ENCODE results near the gene TSPAN7. TPM values are rescaled to one million over a fixed set of nuclear protein-coding genes. Genes with fewer than 3 reads are reported as not detected.

The TSPAN7 gene
- total and polyA plus RNA-seq, 2 of the 4 experiments (the other 2 are of a cell fraction), result not detected

- Histone ChIP-seq H2AK9ac (replicated peaks; ENCODE audit: low read depth, low read length, poor library complexity) (no peak overlapping the region), H3K23ac (ENCODE audit: low read depth, low read length) (no peak overlapping the region), H3K9me1 (ENCODE audit: insufficient read depth, low read length) (no peaks in the 10 kb centered on the region), H3K56ac (ENCODE audit: extremely low read depth, insufficient read depth, low read length) (no peak overlapping the region), H3K9ac (ENCODE audit: low read depth, low read length) (no peak overlapping the region), H4K20me1 (ENCODE audit: insufficient read depth, low read length) (no peaks in the 10 kb centered on the region), H2BK5ac (ENCODE audit: low read depth, low read length, poor library complexity, severe bottlenecking) (no peak overlapping the region), H3K4me2 (ENCODE audit: low read depth, low read length) (no peak overlapping the region), H4K5ac (ENCODE audit: low read depth, low read length) (no peak overlapping the region), H3K9me3 (ENCODE audit: control insufficient read depth, insufficient read depth, low read length) (no peaks in the 10 kb centered on the region), H3K4me1 (ENCODE audit: control insufficient read depth, insufficient read depth, low read length) (no peaks in the 10 kb centered on the region), H3K18ac (ENCODE audit: low read depth, low read length) (no peak overlapping the region), H4K91ac (ENCODE audit: insufficient read depth, low read depth, low read length) (no peak overlapping the region), H2AK5ac (ENCODE audit: low read depth, low read length) (no peak overlapping the region), H3K27me3 (ENCODE audit: control insufficient read depth, insufficient read depth, low read length) (peaks cover 9% of the 10 kb centered on the region), H3K4ac (ENCODE audit: low read depth, low read length) (no peak overlapping the region), H2BK20ac (ENCODE audit: low read depth, low read length) (no peak overlapping the region), H3K14ac (replicated peaks; ENCODE audit: low read depth, low read length) (no peak overlapping the region), H2AFZ (replicated peaks; ENCODE audit: low read length, poor library complexity) (no peak overlapping the region), H3K4me3 (ENCODE audit: insufficient read depth, low read depth, low read length) (no peak overlapping the region), H2BK15ac (ENCODE audit: low read depth, low read length) (no peak overlapping the region), H3K36me3 (ENCODE audit: control insufficient read depth, insufficient read depth, low read length) (no peaks in the 10 kb centered on the region), H3K79me1 (ENCODE audit: low read depth in 1 of 2, low read length in 2 of 2) (no peaks in the 10 kb centered on the region), H2BK120ac (ENCODE audit: low read depth, low read length) (no peak overlapping the region), H3K27ac (ENCODE audit: insufficient read depth, low read length) (no peak overlapping the region), H4K8ac (ENCODE audit: low read depth in 2 of 2, low read length in 2 of 2) (no peak overlapping the region)
- ChIA-PET POLR2A (ENCODE audit: unreplicated experiment) (no interaction called here), CTCF (no interaction called here)
- intact Hi-C loops (cut with micrococcal nuclease) (no loop called here), in situ Hi-C loops (cut with MboI; ENCODE audit: low sequenced_read_pairs) (no loop called here), dilution Hi-C loops (cut with HindIII; ENCODE audit: low sequenced_read_pairs, unreplicated experiment) (no loop called here)
- no peak for TF ChIP-seq CHD1 (IDR thresholded peaks at IDR 0.05; ENCODE audit: low read depth, low read length)
- no peak for TF ChIP-seq SMC3 (IDR thresholded peaks at IDR 0.05; ENCODE audit: low read depth, low read length)
- no peak for TF ChIP-seq CEBPB (IDR thresholded peaks at IDR 0.05; ENCODE audit: low read depth, low read length)
- TF ChIP-seq MAZ (IDR thresholded peaks at IDR 0.05; ENCODE audit: borderline replicate concordance, low read depth, low read length), result no peak
- TF ChIP-seq, protein P1, sequence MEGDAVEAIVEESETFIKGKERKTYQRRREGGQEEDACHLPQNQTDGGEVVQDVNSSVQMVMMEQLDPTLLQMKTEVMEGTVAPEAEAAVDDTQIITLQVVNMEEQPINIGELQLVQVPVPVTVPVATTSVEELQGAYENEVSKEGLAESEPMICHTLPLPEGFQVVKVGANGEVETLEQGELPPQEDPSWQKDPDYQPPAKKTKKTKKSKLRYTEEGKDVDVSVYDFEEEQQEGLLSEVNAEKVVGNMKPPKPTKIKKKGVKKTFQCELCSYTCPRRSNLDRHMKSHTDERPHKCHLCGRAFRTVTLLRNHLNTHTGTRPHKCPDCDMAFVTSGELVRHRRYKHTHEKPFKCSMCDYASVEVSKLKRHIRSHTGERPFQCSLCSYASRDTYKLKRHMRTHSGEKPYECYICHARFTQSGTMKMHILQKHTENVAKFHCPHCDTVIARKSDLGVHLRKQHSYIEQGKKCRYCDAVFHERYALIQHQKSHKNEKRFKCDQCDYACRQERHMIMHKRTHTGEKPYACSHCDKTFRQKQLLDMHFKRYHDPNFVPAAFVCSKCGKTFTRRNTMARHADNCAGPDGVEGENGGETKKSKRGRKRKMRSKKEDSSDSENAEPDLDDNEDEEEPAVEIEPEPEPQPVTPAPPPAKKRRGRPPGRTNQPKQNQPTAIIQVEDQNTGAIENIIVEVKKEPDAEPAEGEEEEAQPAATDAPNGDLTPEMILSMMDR (conservative IDR thresholded peaks at IDR 0.05; ENCODE audit: low read depth, low read length), result no peak
- TF ChIP-seq RFX5 (IDR thresholded peaks at IDR 0.05; ENCODE audit: low read depth, low read length), result no peak
- TF ChIP-seq ELK1 (IDR thresholded peaks at IDR 0.05; ENCODE audit: borderline replicate concordance, low read depth, low read length), result no peak
- TF ChIP-seq, protein P2, sequence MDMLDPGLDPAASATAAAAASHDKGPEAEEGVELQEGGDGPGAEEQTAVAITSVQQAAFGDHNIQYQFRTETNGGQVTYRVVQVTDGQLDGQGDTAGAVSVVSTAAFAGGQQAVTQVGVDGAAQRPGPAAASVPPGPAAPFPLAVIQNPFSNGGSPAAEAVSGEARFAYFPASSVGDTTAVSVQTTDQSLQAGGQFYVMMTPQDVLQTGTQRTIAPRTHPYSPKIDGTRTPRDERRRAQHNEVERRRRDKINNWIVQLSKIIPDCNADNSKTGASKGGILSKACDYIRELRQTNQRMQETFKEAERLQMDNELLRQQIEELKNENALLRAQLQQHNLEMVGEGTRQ (IDR thresholded peaks at IDR 0.05; ENCODE audit: low read depth, low read length), result no peak
- TF ChIP-seq BHLHE40 (IDR thresholded peaks at IDR 0.05; ENCODE audit: low read depth, low read length), result no peak
- no peak for TF ChIP-seq RAD21 (IDR thresholded peaks at IDR 0.05; ENCODE audit: low read length)
- no peak for TF ChIP-seq NFE2L2 (IDR thresholded peaks at IDR 0.05; ENCODE audit: low read depth, low read length)
- WGBS, 2 experiments (ENCODE audit: extremely low coverage in 2 of 2, insufficient read length in 1 of 2), result no CpG with 5 or more reads among the region's 2 CpGs
- BruUV-seq (replicated peaks), result no TSS peak
- DNase-seq, result no peak
- ATAC-seq (ENCODE audit: low read depth), result no peak
Measured at GRCh38 chrX:38632516-38632915, 71.2 kb downstream of the TSPAN7 start.

Measured in IMR-90 (cell line).